Vagina (tissue), 2 donors: ENCODE results near the gene C6orf141. TPM values are rescaled to one million over a fixed set of nuclear protein-coding genes. Genes with fewer than 3 reads are reported as not detected.

Experiments
- DNase-seq, 2 donors: peaks; one replicate each; pipeline ENCODE4 v3.0.0-alpha.2; 2017; ENCODE audit errors: extremely low spot score in 2 of 2
- H3K27ac ChIP-seq: fragments of 200-600 bp; sonication (generic); one replicate; pipeline ENCODE4 v1.5.1; 2019
- H3K27me3 ChIP-seq: fragments of 200-600 bp; sonication (generic); one replicate; pipeline ENCODE4 v1.5.1; 2019
- H3K36me3 ChIP-seq, 2 donors: fragments of 200-600 bp; sonication (generic); one replicate each; pipeline ENCODE4 v1.5.1; 2017 to 2019
- H3K4me1 ChIP-seq: fragments of 200-600 bp; sonication (generic); one replicate; pipeline ENCODE4 v1.5.1; 2019
- H3K4me3 ChIP-seq, 2 donors: fragments of 200-600 bp; sonication (generic); 1 replicate in 1 of 2; 2 replicates in 1 of 2; pipeline ENCODE4 v1.5.1; 2016 to 2019
- H3K9me3 ChIP-seq: fragments of 200-600 bp; sonication (generic); one replicate; pipeline ENCODE4 v1.5.1; 2019
- CTCF ChIP-seq, 3 experiments: fragments of 450-650 bp in 2 of 3; fragments of 200-600 bp in 1 of 3; sonication (generic) in 1 of 3; IDR thresholded peaks; one replicate each; pipeline ENCODE4 v1.5.1; 2017 to 2019; ENCODE audit warnings: antibody characterized with exemption in 3 of 3, mild to moderate bottlenecking in 2 of 3, moderate library complexity in 2 of 3
- POLR2A ChIP-seq, 2 donors: fragments of 450-650 bp; IDR thresholded peaks; one replicate each; pipeline ENCODE4 v1.6.1; 2017; ENCODE audit warnings: antibody characterized with exemption in 2 of 2, mild to moderate bottlenecking in 2 of 2, moderate library complexity in 2 of 2
- POLR2AphosphoS5 ChIP-seq, 2 donors: sonication (generic); formaldehyde crosslinking; IDR thresholded peaks; one replicate each; pipeline ENCODE4 v1.9.0; 2017; ENCODE audit warnings: antibody characterized with exemption in 2 of 2, mild to moderate bottlenecking in 2 of 2, low read depth in 1 of 2; ENCODE audit not compliant: insufficient read depth in 1 of 2
- intact Hi-C: fragments of 100-400 bp; cut with DNase I; formaldehyde crosslinking; loops from one replicate; pipeline ENCODE4 v1.15.1; 2023
- total RNA-seq: library from RNA; depleted of rRNA; stranded (reverse); fragments of >200 nt; gene quantifications from one replicate; pipeline ENCODE4 v1.2.3, GENCODE V29; 2016

The C6orf141 gene
- total RNA-seq, 1 donor from 2014 or later, result 14.2 TPM

GRCh38 chr6:49514571-49515484, 35.6 kb upstream of the C6orf141 start:
- Histone ChIP-seq H3K27me3 (no peaks in the 10 kb centered on the region), H3K9me3 (no peaks in the 10 kb centered on the region), H3K27ac (no peak overlapping the region), H3K36me3 (no peaks in the 10 kb centered on the region), H3K4me1 (no peaks in the 10 kb centered on the region), H3K4me3 (no peak overlapping the region)
- intact Hi-C loops, result no loop called here
- DNase-seq, result no peak
- TF ChIP-seq CTCF (IDR thresholded peaks at IDR 0.05) (no peak), POLR2AphosphoS5 (IDR thresholded peaks at IDR 0.05; ENCODE audit: insufficient read depth in 1 of 2, low read depth in 1 of 2) (no peak), POLR2A (IDR thresholded peaks at IDR 0.05) (no peak)

GRCh38 chr6:49515485-49516146, 34.9 kb upstream of the C6orf141 start:
- intact Hi-C loops, result no loop called here
- Histone ChIP-seq H3K4me3 (no peak overlapping the region), H3K27ac (no peak overlapping the region), H3K4me1 (no peaks in the 10 kb centered on the region), H3K36me3 (no peaks in the 10 kb centered on the region), H3K9me3 (no peaks in the 10 kb centered on the region), H3K27me3 (no peaks in the 10 kb centered on the region)
- DNase-seq, result no peak
- TF ChIP-seq POLR2A (IDR thresholded peaks at IDR 0.05), result no peak

- intact Hi-C loops, result no loop called here
- H3K27ac ChIP-seq, result no peak overlapping the region
- TF ChIP-seq POLR2A (IDR thresholded peaks at IDR 0.05), result no peak
- TF ChIP-seq CTCF (IDR thresholded peaks at IDR 0.05), result no peak
- no peak for TF ChIP-seq POLR2AphosphoS5 (IDR thresholded peaks at IDR 0.05; ENCODE audit: insufficient read depth in 1 of 2, low read depth in 1 of 2)
- H3K9me3 ChIP-seq, result no peaks in the 10 kb centered on the region
- DNase-seq, result no peak
- no peaks in the 10 kb centered on the region for H3K4me1 ChIP-seq
- H3K27me3 ChIP-seq, result no peaks in the 10 kb centered on the region
- H3K4me3 ChIP-seq, result no peak overlapping the region
- H3K36me3 ChIP-seq, result no peaks in the 10 kb centered on the region
Observed at GRCh38 chr6:49516147-49516505, 34.3 kb upstream of the C6orf141 start.

- intact Hi-C loops, result no loop called here
- H3K36me3 ChIP-seq, result no peaks in the 10 kb centered on the region
- no peak overlapping the region for H3K27ac ChIP-seq
- no peak for TF ChIP-seq POLR2A (IDR thresholded peaks at IDR 0.05)
- TF ChIP-seq POLR2AphosphoS5 (IDR thresholded peaks at IDR 0.05; ENCODE audit: insufficient read depth in 1 of 2, low read depth in 1 of 2), result no peak
- no peak for TF ChIP-seq CTCF (IDR thresholded peaks at IDR 0.05)
- H3K9me3 ChIP-seq, result no peaks in the 10 kb centered on the region
- H3K27me3 ChIP-seq, result no peaks in the 10 kb centered on the region
- no peaks in the 10 kb centered on the region for H3K4me1 ChIP-seq
- no peak for DNase-seq
- H3K4me3 ChIP-seq, result no peak overlapping the region
Observed at GRCh38 chr6:49517919-49518318, 32.5 kb upstream of the C6orf141 start.

GRCh38 chr6:49519660-49520059, 30.8 kb upstream of the C6orf141 start:
- Histone ChIP-seq H3K27me3 (no peaks in the 10 kb centered on the region), H3K4me3 (no peak overlapping the region), H3K4me1 (no peaks in the 10 kb centered on the region), H3K36me3 (no peaks in the 10 kb centered on the region), H3K9me3 (no peaks in the 10 kb centered on the region), H3K27ac (no peak overlapping the region)
- TF ChIP-seq POLR2A (IDR thresholded peaks at IDR 0.05) (no peak), CTCF (IDR thresholded peaks at IDR 0.05) (no peak), POLR2AphosphoS5 (IDR thresholded peaks at IDR 0.05; ENCODE audit: insufficient read depth in 1 of 2, low read depth in 1 of 2) (no peak)
- DNase-seq, result no peak
- intact Hi-C loops, result no loop called here
